ENCODE measurements around the gene BTG4. TPM values are rescaled to one million over a fixed set of nuclear protein-coding genes. Genes with fewer than 3 reads are reported as not detected.

The BTG4 gene
- total RNA-seq, 1 donor from 2014 or later, result not detected

- TF ChIP-seq CTCF (IDR thresholded peaks at IDR 0.05) (no peak), POLR2A (IDR thresholded peaks at IDR 0.05) (no peak), POLR2AphosphoS5 (IDR thresholded peaks at IDR 0.05; ENCODE audit: insufficient read depth in 1 of 2, low read depth in 1 of 2) (no peak)
- Histone ChIP-seq H3K27ac (no peak overlapping the region), H3K4me3 (no peak overlapping the region), H3K4me1 (no peaks in the 10 kb centered on the region), H3K36me3 (no peaks in the 10 kb centered on the region), H3K27me3 (no peaks in the 10 kb centered on the region), H3K9me3 (no peaks in the 10 kb centered on the region)
- no peak for DNase-seq (ENCODE audit: extremely low spot score in 2 of 2)
- intact Hi-C loops (cut with DNase I), result no loop called here
These were observed 14.3 kb upstream of the BTG4 start for GRCh38 chr11:111526501-111526900.

- no peaks in the 10 kb centered on the region for H3K4me1 ChIP-seq
- no peak overlapping the region for H3K4me3 ChIP-seq
- H3K27me3 ChIP-seq, result no peaks in the 10 kb centered on the region
- TF ChIP-seq POLR2AphosphoS5 (IDR thresholded peaks at IDR 0.05; ENCODE audit: insufficient read depth in 1 of 2, low read depth in 1 of 2), result no peak
- no peak for TF ChIP-seq CTCF (IDR thresholded peaks at IDR 0.05)
- no peak for TF ChIP-seq POLR2A (IDR thresholded peaks at IDR 0.05)
- H3K36me3 ChIP-seq, result no peaks in the 10 kb centered on the region
- intact Hi-C loops (cut with DNase I), result no loop called here
- no peak for DNase-seq (ENCODE audit: extremely low spot score in 2 of 2)
- no peak overlapping the region for H3K27ac ChIP-seq
- no peaks in the 10 kb centered on the region for H3K9me3 ChIP-seq
These were observed 13.3 kb upstream of the BTG4 start for GRCh38 chr11:111525456-111525855.

- Histone ChIP-seq H3K36me3 (no peaks in the 10 kb centered on the region), H3K9me3 (no peaks in the 10 kb centered on the region), H3K27ac (no peak overlapping the region), H3K27me3 (no peaks in the 10 kb centered on the region), H3K4me3 (no peak overlapping the region), H3K4me1 (no peaks in the 10 kb centered on the region)
- DNase-seq (ENCODE audit: extremely low spot score in 2 of 2), result no peak
- intact Hi-C loops (cut with DNase I), result no loop called here
- TF ChIP-seq POLR2AphosphoS5 (IDR thresholded peaks at IDR 0.05; ENCODE audit: insufficient read depth in 1 of 2, low read depth in 1 of 2), result no peak
- TF ChIP-seq CTCF (IDR thresholded peaks at IDR 0.05), result no peak
- no peak for TF ChIP-seq POLR2A (IDR thresholded peaks at IDR 0.05)
These were observed 11.9 kb upstream of the BTG4 start for GRCh38 chr11:111524056-111524455.

GRCh38 chr11:111523343-111523742 is 11.2 kb upstream of the BTG4 start:
- Histone ChIP-seq H3K36me3 (no peaks in the 10 kb centered on the region), H3K27ac (no peak overlapping the region), H3K9me3 (no peaks in the 10 kb centered on the region), H3K4me3 (no peak overlapping the region), H3K4me1 (no peaks in the 10 kb centered on the region), H3K27me3 (no peaks in the 10 kb centered on the region)
- no peak for TF ChIP-seq POLR2AphosphoS5 (IDR thresholded peaks at IDR 0.05; ENCODE audit: insufficient read depth in 1 of 2, low read depth in 1 of 2)
- intact Hi-C loops (cut with DNase I), result no loop called here
- DNase-seq (ENCODE audit: extremely low spot score in 2 of 2), result no peak

GRCh38 chr11:111522426-111522825 is 10.2 kb upstream of the BTG4 start:
- DNase-seq (ENCODE audit: extremely low spot score in 2 of 2), result no peak
- Histone ChIP-seq H3K9me3 (no peaks in the 10 kb centered on the region), H3K4me1 (no peaks in the 10 kb centered on the region), H3K36me3 (no peaks in the 10 kb centered on the region), H3K27me3 (no peaks in the 10 kb centered on the region), H3K4me3 (no peak overlapping the region), H3K27ac (no peak overlapping the region)
- TF ChIP-seq POLR2A (IDR thresholded peaks at IDR 0.05) (no peak), POLR2AphosphoS5 (IDR thresholded peaks at IDR 0.05; ENCODE audit: insufficient read depth in 1 of 2, low read depth in 1 of 2) (no peak)
- intact Hi-C loops (cut with DNase I), result no loop called here

GRCh38 chr11:111521135-111521534 is 8.9 kb upstream of the BTG4 start:
- H3K4me3 ChIP-seq, result no peak overlapping the region
- no peaks in the 10 kb centered on the region for H3K9me3 ChIP-seq
- no peaks in the 10 kb centered on the region for H3K4me1 ChIP-seq
- no peak for DNase-seq (ENCODE audit: extremely low spot score in 2 of 2)
- H3K27me3 ChIP-seq, result no peaks in the 10 kb centered on the region
- no peaks in the 10 kb centered on the region for H3K36me3 ChIP-seq
- intact Hi-C loops (cut with DNase I), result no loop called here
- H3K27ac ChIP-seq, result no peak overlapping the region
- TF ChIP-seq POLR2AphosphoS5 (IDR thresholded peaks at IDR 0.05; ENCODE audit: insufficient read depth in 1 of 2, low read depth in 1 of 2), result no peak
- TF ChIP-seq POLR2A (IDR thresholded peaks at IDR 0.05), result no peak
- TF ChIP-seq CTCF (IDR thresholded peaks at IDR 0.05), result no peak

Data from vagina (tissue), 2 donors.